ENCODE data around the gene ANGPTL8. TPM values are rescaled to one million over a fixed set of nuclear protein-coding genes. Genes with fewer than 3 reads are reported as not detected.
A peak's percentile ranks its signal among the peaks of the same experiment; 100 is the strongest.

The ANGPTL8 gene
- total RNA-seq, 2 experiments from 2014 or later = not detected

DNA sequence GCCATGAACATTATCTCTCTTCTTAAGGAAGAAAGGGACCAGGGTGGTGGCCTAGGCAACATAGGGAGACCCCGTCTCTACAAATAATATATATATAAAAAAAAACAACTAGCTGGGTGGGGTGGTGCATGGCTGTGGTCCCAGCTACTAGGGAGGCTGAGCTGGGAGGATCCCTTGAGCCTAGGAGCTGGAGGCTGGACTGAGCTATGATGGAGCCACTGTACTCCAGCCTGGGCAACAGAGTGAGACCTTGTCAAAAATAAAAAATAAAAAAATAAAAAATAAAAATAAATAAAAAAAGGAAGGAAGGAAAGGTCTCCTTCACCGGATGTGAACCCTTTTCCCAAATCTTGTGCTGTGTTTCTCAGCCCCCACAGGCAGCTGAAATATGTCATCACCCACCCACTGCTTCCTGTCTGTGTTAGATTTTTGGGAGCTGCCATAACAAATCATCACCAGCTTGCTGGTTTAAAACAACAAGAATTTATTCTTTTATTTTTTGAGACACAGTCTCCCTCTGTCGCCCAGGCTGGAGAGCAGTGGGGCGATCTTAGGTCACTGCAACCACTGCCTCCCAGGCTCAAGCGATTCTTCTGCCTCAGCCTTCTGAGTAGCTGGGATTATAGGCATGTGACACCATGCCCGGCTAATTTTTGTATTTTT lies 47.0 kb downstream of the ANGPTL8 start:
- Histone ChIP-seq H3K9me3 (ENCODE audit: control insufficient read depth in 1 of 2, insufficient read depth in 1 of 2, low read length in 2 of 2) (peaks cover 0 to 4% of the 10 kb centered on the region in 2 experiments), H3K27me3 (ENCODE audit: control insufficient read depth in 1 of 2, insufficient read depth in 2 of 2, low read length in 2 of 2) (peaks cover 22 to 32% of the 10 kb centered on the region in 2 experiments), H3K27ac (ENCODE audit: low read depth in 1 of 2, low read length in 2 of 2) (no peak overlapping the region), H3K4me1 (ENCODE audit: insufficient read depth, low read length) (no peaks in the 10 kb centered on the region), H3K36me3 (ENCODE audit: insufficient read depth, low read length) (no peaks in the 10 kb centered on the region), H3K4me3 (ENCODE audit: low read length) (no peak overlapping the region)
- Mint-ChIP-seq H3K4me1 (ENCODE audit: low read depth) (peaks cover 4% of the 10 kb centered on the region), H3K4me3 (no peak overlapping the region), H3K27me3 (peaks cover 57% of the 10 kb centered on the region), H3K9me3 (no peaks in the 10 kb centered on the region), H3K36me3 (ENCODE audit: low read depth) (no peaks in the 10 kb centered on the region), H3K27ac (no peak overlapping the region)
- intact Hi-C loops (cut with DNase I, micrococcal nuclease) = no loop called here
- DNase-seq (no peak), ATAC-seq (ENCODE audit: poor library complexity) (no peak)
- ChIA-PET CTCF (no interaction called here), POLR2A (no interaction called here)
- TF ChIP-seq, protein P1, sequence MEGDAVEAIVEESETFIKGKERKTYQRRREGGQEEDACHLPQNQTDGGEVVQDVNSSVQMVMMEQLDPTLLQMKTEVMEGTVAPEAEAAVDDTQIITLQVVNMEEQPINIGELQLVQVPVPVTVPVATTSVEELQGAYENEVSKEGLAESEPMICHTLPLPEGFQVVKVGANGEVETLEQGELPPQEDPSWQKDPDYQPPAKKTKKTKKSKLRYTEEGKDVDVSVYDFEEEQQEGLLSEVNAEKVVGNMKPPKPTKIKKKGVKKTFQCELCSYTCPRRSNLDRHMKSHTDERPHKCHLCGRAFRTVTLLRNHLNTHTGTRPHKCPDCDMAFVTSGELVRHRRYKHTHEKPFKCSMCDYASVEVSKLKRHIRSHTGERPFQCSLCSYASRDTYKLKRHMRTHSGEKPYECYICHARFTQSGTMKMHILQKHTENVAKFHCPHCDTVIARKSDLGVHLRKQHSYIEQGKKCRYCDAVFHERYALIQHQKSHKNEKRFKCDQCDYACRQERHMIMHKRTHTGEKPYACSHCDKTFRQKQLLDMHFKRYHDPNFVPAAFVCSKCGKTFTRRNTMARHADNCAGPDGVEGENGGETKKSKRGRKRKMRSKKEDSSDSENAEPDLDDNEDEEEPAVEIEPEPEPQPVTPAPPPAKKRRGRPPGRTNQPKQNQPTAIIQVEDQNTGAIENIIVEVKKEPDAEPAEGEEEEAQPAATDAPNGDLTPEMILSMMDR (IDR thresholded peaks at IDR 0.05) = no peak

DNA sequence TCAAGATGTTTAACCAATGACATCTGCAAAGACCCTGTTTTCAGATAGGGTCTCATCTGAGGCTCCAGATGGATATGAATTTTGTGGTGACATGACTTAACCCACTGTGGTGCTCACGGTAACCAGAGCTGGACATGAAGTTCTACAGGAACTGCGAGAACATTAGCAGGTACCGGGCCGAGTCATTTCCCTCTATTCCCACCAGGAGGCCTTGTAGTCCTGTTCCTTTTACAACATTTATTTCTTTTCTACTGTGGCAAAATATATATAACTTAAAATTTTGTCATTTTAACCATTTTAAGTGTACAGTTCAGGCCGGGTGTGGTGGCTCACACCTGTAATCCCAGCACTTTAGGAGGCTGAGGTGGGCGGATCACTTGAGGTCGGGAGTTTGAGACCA lies 48.9 kb downstream of the ANGPTL8 start:
- Histone ChIP-seq H3K4me3 (ENCODE audit: low read length) (no peak overlapping the region), H3K9me3 (ENCODE audit: control insufficient read depth in 1 of 2, insufficient read depth in 1 of 2, low read length in 2 of 2) (no peaks in the 10 kb centered on the region), H3K36me3 (ENCODE audit: insufficient read depth, low read length) (no peaks in the 10 kb centered on the region), H3K27ac (ENCODE audit: low read depth in 1 of 2, low read length in 2 of 2) (no peak overlapping the region), H3K4me1 (ENCODE audit: insufficient read depth, low read length) (peaks cover 3% of the 10 kb centered on the region), H3K27me3 (ENCODE audit: control insufficient read depth in 1 of 2, insufficient read depth in 2 of 2, low read length in 2 of 2) (peaks cover 22 to 33% of the 10 kb centered on the region in 2 experiments)
- H3K9me3 Mint-ChIP-seq = no peaks in the 10 kb centered on the region
- TF ChIP-seq, protein P1 (IDR thresholded peaks at IDR 0.05) = no peak
- H3K36me3 Mint-ChIP-seq (ENCODE audit: low read depth) = no peaks in the 10 kb centered on the region
- peaks cover 52% of the 10 kb centered on the region for H3K27me3 Mint-ChIP-seq
- ATAC-seq (ENCODE audit: poor library complexity) = no peak
- H3K4me1 Mint-ChIP-seq (ENCODE audit: low read depth) = peaks cover under 1% of the 10 kb centered on the region
- no peak overlapping the region for H3K27ac Mint-ChIP-seq
- ChIA-PET CTCF (interaction anchor here (1.8 kb wide), 1 partner anchor 194 kb away, joined by 5 read pairs; no protein-coding TSS in a partner anchor), POLR2A (no interaction called here)
- DNase-seq = peak in 1 of 14 experiments; percentile 23
- intact Hi-C loops (cut with DNase I, micrococcal nuclease) = no loop called here
- no peak overlapping the region for H3K4me3 Mint-ChIP-seq

DNA sequence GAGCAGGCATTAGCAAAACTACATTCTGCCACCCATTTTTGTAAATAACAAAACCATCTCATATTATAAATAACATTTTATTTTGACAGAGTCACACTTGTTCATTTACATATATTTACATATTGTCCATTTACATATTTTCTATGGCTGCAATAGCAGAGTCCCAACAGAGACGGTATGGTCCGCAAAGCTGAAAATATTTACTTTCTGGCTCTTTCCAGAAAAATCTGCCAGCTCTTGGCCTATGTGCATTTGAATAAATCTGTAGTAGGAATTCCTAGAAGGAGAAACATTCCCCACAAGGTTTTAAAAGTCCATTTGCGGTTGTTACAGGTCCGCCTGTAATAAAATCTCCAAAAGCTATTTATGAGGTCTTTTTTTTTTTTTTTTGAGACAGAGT lies 50.8 kb downstream of the ANGPTL8 start:
- H3K36me3 Mint-ChIP-seq (ENCODE audit: low read depth) = no peaks in the 10 kb centered on the region
- peaks cover 17 to 26% of the 10 kb centered on the region in 2 experiments for H3K27me3 ChIP-seq (ENCODE audit: control insufficient read depth in 1 of 2, insufficient read depth in 2 of 2, low read length in 2 of 2)
- peaks cover 9% of the 10 kb centered on the region for H3K4me1 Mint-ChIP-seq (ENCODE audit: low read depth)
- ChIA-PET POLR2A (no interaction called here), CTCF (interaction anchor here (1.1 kb wide), 1 partner anchor 192 kb away, joined by 3 read pairs; no protein-coding TSS in a partner anchor)
- H3K27me3 Mint-ChIP-seq = peaks cover 50% of the 10 kb centered on the region
- intact Hi-C loops (cut with DNase I, micrococcal nuclease) = no loop called here
- no peak overlapping the region for H3K4me3 Mint-ChIP-seq
- peaks cover 11% of the 10 kb centered on the region for H3K4me1 ChIP-seq (ENCODE audit: insufficient read depth, low read length)
- H3K9me3 ChIP-seq (ENCODE audit: control insufficient read depth in 1 of 2, insufficient read depth in 1 of 2, low read length in 2 of 2) = no peaks in the 10 kb centered on the region
- no peak for ATAC-seq (ENCODE audit: poor library complexity)
- TF ChIP-seq, protein P1 (IDR thresholded peaks at IDR 0.05) = no peak
- no peak overlapping the region for H3K27ac ChIP-seq (ENCODE audit: low read depth in 1 of 2, low read length in 2 of 2)
- no peaks in the 10 kb centered on the region for H3K36me3 ChIP-seq (ENCODE audit: insufficient read depth, low read length)
- no peaks in the 10 kb centered on the region for H3K9me3 Mint-ChIP-seq
- H3K4me3 ChIP-seq (ENCODE audit: low read length) = no peak overlapping the region
- H3K27ac Mint-ChIP-seq = no peak overlapping the region
- DNase-seq = no peak

All from CD4-positive, alpha-beta T cell (primary cell).